GM12878 (cell line): Measurements from ENCODE around the gene ZNF668.

Experiments
- BRCA1 ChIP-seq: IDR thresholded peaks from 2 replicates; pipeline ENCODE4 v1.6.1; 2011; ENCODE audit warnings: low read depth, low read length, improper control_type of control experiment
- CTCF ChIP-seq, 3 experiments: IDR thresholded peaks in 2 of 3; conservative IDR thresholded peaks in 1 of 3; 2 replicates each; pipeline ENCODE4 v1.5.1; 2011; ENCODE audit warnings: low read depth in 3 of 3, low read length in 3 of 3, mild to moderate bottlenecking in 3 of 3, control low read depth in 2 of 3, moderate library complexity in 2 of 3, inconsistent platforms in 1 of 3, mixed read lengths in 1 of 3; ENCODE audit not compliant: control insufficient read depth in 2 of 3, insufficient read depth in 1 of 3; ENCODE audit errors: extremely low read depth in 1 of 3
- EZH2 ChIP-seq: IDR thresholded peaks from 2 replicates; pipeline ENCODE4 v1.6.1; 2012; ENCODE audit warnings: low read depth, mild to moderate bottlenecking, control low read depth, inconsistent platforms, low read length, borderline replicate concordance; ENCODE audit not compliant: control insufficient read depth
- MEF2B ChIP-seq: fragments of 450-650 bp; IDR thresholded peaks from 2 replicates; pipeline ENCODE4 v1.6.1; 2018; ENCODE audit warnings: mild to moderate bottlenecking, moderate library complexity; ENCODE audit not compliant: partially characterized antibody, poor library complexity, severe bottlenecking
- MYC ChIP-seq: IDR thresholded peaks from 2 replicates; pipeline ENCODE4 v1.6.1; 2011; ENCODE audit warnings: mild to moderate bottlenecking, low read length, moderate library complexity, inconsistent platforms; ENCODE audit not compliant: insufficient read depth, insufficient replicate concordance, insufficient read length, severe bottlenecking
- PBX3 ChIP-seq: IDR thresholded peaks from 2 replicates; pipeline ENCODE4 v1.6.1; 2011; ENCODE audit warnings: mild to moderate bottlenecking, low read depth, low read length, moderate library complexity; ENCODE audit not compliant: insufficient replicate concordance
- RAD51 ChIP-seq: fragments of 450-650 bp; IDR thresholded peaks from 2 replicates; pipeline ENCODE4 v1.6.1; 2016; ENCODE audit warnings: moderate library complexity, mild to moderate bottlenecking, inconsistent platforms
- SMARCA5 ChIP-seq: fragments of 450-650 bp; IDR thresholded peaks from 2 replicates; pipeline ENCODE4 v1.6.1; 2017; ENCODE audit warnings: mild to moderate bottlenecking
- TARDBP ChIP-seq: IDR thresholded peaks from 2 replicates; pipeline ENCODE4 v1.6.1; 2016; ENCODE audit warnings: borderline replicate concordance

DNA sequence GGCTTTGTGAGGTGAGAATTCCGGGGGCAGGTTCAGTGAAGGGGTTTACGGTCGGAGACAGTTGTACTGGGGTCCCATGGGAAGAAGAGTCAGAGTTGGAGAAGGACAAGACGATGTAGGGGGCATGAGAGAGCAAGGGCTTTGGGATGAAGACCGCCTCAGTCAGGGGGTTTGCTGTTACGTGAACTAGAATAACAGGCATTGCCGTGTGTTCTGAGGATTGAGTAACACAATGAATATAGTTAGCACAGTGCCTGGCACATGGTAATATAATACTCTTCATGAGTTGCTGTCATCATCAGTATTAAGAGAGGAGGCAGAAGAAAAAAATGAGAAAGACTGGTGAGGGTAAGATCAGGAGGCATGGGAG, 759 bp upstream of the ZNF668 start:
- TF ChIP-seq CTCF (IDR thresholded peaks at IDR 0.05 in 2 of 3, conservative IDR thresholded peaks at IDR 0.05 in 1 of 3; ENCODE audit: control insufficient read depth in 2 of 3, extremely low read depth in 1 of 3, insufficient read depth in 1 of 3, low read depth in 3 of 3, low read length in 3 of 3) = peak in 1 of 3 experiments; percentile 9; a peak in 1 of 6 replicates
- TF ChIP-seq EZH2 = no peak
- TF ChIP-seq MEF2B = no peak
- TF ChIP-seq TARDBP = no peak
- no peak for TF ChIP-seq BRCA1
- no peak for TF ChIP-seq PBX3
- TF ChIP-seq RAD51 = no peak
- TF ChIP-seq MYC = no peak
- no peak for TF ChIP-seq SMARCA5
